ENCODE results near the gene FMO1. TPM values are rescaled to one million over a fixed set of nuclear protein-coding genes. Genes with fewer than 3 reads are reported as not detected.
A peak's percentile ranks its signal among the peaks of the same experiment; 100 is the strongest.

Gene FMO1
- total RNA-seq, 1 donor from 2014 or later: 3.6 TPM

DNA sequence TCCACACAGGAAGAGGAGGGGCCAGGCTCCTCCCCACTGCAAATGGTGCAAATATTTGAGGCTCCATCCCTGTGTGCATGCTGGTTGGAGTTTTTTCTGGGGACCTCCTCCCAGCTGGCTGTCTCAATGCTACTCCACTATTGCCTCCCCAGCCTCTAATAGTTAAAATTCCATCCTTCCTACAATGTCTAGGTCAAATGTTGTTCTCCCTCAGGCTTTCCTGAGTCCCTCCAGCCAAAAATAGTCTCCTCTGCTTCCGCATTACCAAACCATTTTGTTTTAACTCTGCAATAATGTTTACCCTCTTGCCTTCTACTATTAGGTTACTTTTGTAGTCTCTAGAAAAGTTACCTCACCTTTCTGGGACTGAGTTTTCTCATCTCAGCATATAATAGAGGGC is 29.6 kb upstream of the FMO1 start:
- Mint-ChIP-seq H3K36me3 (ENCODE audit: unreplicated experiment) (no peaks in the 10 kb centered on the region), H3K27ac (ENCODE audit: unreplicated experiment) (peak overlapping the region; percentile 95), H3K9me3 (ENCODE audit: unreplicated experiment) (peaks cover 4% of the 10 kb centered on the region), H3K4me1 (ENCODE audit: unreplicated experiment) (peaks cover 66% of the 10 kb centered on the region), H3K4me3 (ENCODE audit: unreplicated experiment) (no peak overlapping the region), H3K27me3 (ENCODE audit: unreplicated experiment) (no peaks in the 10 kb centered on the region)
- TF ChIP-seq, protein P1, sequence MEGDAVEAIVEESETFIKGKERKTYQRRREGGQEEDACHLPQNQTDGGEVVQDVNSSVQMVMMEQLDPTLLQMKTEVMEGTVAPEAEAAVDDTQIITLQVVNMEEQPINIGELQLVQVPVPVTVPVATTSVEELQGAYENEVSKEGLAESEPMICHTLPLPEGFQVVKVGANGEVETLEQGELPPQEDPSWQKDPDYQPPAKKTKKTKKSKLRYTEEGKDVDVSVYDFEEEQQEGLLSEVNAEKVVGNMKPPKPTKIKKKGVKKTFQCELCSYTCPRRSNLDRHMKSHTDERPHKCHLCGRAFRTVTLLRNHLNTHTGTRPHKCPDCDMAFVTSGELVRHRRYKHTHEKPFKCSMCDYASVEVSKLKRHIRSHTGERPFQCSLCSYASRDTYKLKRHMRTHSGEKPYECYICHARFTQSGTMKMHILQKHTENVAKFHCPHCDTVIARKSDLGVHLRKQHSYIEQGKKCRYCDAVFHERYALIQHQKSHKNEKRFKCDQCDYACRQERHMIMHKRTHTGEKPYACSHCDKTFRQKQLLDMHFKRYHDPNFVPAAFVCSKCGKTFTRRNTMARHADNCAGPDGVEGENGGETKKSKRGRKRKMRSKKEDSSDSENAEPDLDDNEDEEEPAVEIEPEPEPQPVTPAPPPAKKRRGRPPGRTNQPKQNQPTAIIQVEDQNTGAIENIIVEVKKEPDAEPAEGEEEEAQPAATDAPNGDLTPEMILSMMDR (IDR thresholded peaks at IDR 0.05): no peak
- no peak for DNase-seq (ENCODE audit: extremely low spot score, unreplicated experiment)

DNA sequence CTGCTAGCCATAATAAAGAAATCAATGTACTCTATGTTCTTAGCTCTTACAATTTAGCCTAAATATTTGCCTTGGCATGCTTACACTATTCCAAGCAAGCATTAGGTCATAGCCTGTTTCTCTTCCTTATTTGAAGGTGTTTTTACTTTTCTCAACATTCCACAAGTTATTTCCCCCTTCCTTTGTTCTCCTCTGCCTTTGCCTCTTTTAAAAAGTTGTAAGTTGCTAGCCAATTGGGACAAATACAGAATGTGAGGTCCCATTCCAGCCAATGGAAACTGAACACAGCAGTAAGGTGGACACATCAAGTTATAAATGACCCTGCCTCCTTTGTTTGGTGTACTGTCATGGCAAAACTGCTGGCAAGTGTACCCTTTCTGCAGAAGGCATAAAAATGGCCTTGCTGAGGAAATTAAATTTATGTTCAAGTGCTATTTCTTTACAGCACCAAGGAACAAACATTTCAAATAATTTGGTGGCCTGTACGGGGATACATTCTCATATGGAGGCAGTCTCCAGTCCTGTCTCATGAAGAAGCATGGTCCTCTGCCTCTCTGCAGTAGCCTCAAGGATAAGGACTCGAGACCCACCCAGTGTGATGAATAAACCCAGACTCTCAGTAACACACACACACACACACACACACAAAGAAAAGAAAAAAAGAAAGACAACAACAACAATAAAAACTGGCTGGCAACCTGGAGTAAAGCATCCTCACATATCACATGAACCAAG is 28.8 kb upstream of the FMO1 start:
- peak overlapping the region; percentile 95 for H3K27ac Mint-ChIP-seq (ENCODE audit: unreplicated experiment)
- peak overlapping the region; percentile 69 for H3K4me3 Mint-ChIP-seq (ENCODE audit: unreplicated experiment)
- H3K4me1 Mint-ChIP-seq (ENCODE audit: unreplicated experiment): peaks cover 69% of the 10 kb centered on the region
- DNase-seq (ENCODE audit: extremely low spot score, unreplicated experiment): no peak
- H3K36me3 Mint-ChIP-seq (ENCODE audit: unreplicated experiment): no peaks in the 10 kb centered on the region
- no peaks in the 10 kb centered on the region for H3K27me3 Mint-ChIP-seq (ENCODE audit: unreplicated experiment)
- TF ChIP-seq, protein P1 (IDR thresholded peaks at IDR 0.05): no peak
- H3K9me3 Mint-ChIP-seq (ENCODE audit: unreplicated experiment): peaks cover 4% of the 10 kb centered on the region

- TF ChIP-seq, protein P1 (IDR thresholded peaks at IDR 0.05): no peak
- Mint-ChIP-seq H3K27me3 (ENCODE audit: unreplicated experiment) (no peaks in the 10 kb centered on the region), H3K36me3 (ENCODE audit: unreplicated experiment) (no peaks in the 10 kb centered on the region), H3K9me3 (ENCODE audit: unreplicated experiment) (peaks cover 4% of the 10 kb centered on the region), H3K4me1 (ENCODE audit: unreplicated experiment) (peaks cover 69% of the 10 kb centered on the region), H3K4me3 (ENCODE audit: unreplicated experiment) (peak overlapping the region; percentile 69), H3K27ac (ENCODE audit: unreplicated experiment) (peak overlapping the region; percentile 95)
- no peak for DNase-seq (ENCODE audit: extremely low spot score, unreplicated experiment)
Measured at GRCh38 chr1:171220081-171220420, 28.2 kb upstream of the FMO1 start.

- TF ChIP-seq, protein P1 (IDR thresholded peaks at IDR 0.05): peak; percentile 12
- no peaks in the 10 kb centered on the region for H3K27me3 Mint-ChIP-seq (ENCODE audit: unreplicated experiment)
- H3K4me3 Mint-ChIP-seq (ENCODE audit: unreplicated experiment): peak overlapping the region; percentile 69
- no peak for DNase-seq (ENCODE audit: extremely low spot score, unreplicated experiment)
- peaks cover 69% of the 10 kb centered on the region for H3K4me1 Mint-ChIP-seq (ENCODE audit: unreplicated experiment)
- H3K9me3 Mint-ChIP-seq (ENCODE audit: unreplicated experiment): peaks cover 4% of the 10 kb centered on the region
- no peaks in the 10 kb centered on the region for H3K36me3 Mint-ChIP-seq (ENCODE audit: unreplicated experiment)
- H3K27ac Mint-ChIP-seq (ENCODE audit: unreplicated experiment): peak overlapping the region; percentile 95
Measured at GRCh38 chr1:171220581-171221054, 27.7 kb upstream of the FMO1 start.

DNA sequence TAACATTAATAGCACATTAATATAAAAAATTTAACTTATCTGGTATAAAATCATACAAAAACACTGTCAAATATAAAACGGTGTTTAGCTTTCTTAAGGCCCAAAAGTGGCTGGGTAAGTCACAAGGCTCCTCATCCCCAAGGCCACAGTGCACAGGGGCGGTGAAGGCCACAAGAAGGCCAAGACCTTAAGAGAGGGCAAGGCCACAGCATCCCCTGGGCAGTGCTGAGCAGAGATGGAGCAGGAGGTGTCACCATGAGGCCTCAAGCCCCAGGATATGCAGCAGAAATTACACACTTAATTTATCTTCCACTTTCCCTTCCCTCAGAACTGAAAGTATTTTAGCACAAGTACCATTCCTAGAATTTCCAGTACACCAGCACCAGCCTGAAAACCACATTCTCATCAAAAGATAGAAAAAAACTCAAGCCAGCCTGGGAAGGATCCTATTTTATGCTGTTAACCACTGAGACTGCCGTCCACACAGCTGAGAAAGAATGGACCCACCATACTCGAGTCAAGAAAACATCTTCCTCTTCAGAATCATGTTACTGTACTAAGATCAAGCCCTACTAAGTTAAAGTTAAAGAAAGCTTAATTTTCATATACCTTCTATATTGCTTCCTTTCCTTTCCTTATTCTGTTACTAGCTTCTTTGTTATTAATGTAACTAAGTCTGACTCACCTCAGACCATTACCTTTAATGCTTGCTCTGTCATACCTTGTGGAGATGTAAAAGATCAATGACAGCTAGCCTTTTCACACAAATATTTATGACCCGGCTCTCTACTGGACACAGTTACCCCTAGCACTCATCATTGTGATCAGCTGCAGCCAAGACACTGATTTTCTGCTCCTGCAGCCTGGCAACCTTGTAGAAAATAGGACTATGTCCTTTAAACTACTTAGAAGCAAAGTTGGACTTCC is 26.4 kb upstream of the FMO1 start:
- no peaks in the 10 kb centered on the region for H3K36me3 Mint-ChIP-seq (ENCODE audit: unreplicated experiment)
- DNase-seq (ENCODE audit: extremely low spot score, unreplicated experiment): no peak
- no peak overlapping the region for H3K4me3 Mint-ChIP-seq (ENCODE audit: unreplicated experiment)
- H3K27ac Mint-ChIP-seq (ENCODE audit: unreplicated experiment): peak overlapping the region; percentile 95
- H3K9me3 Mint-ChIP-seq (ENCODE audit: unreplicated experiment): peaks cover 4% of the 10 kb centered on the region
- no peaks in the 10 kb centered on the region for H3K27me3 Mint-ChIP-seq (ENCODE audit: unreplicated experiment)
- peaks cover 78% of the 10 kb centered on the region for H3K4me1 Mint-ChIP-seq (ENCODE audit: unreplicated experiment)
- TF ChIP-seq, protein P1 (IDR thresholded peaks at IDR 0.05): no peak

Measured in osteocyte (in vitro differentiated cells).